ENCODE data around the gene TCTA. TPM values are rescaled to one million over a fixed set of nuclear protein-coding genes. Genes with fewer than 3 reads are reported as not detected.

Gene TCTA
- total RNA-seq, 4 donors from 2014 or later, result 24.6 to 52.9 (median 30.1) TPM

- TF ChIP-seq EP300 (IDR thresholded peaks at IDR 0.05) (no peak), POLR2A (IDR thresholded peaks at IDR 0.05) (no peak), CTCF (IDR thresholded peaks at IDR 0.05) (no peak)
- no peak for DNase-seq (ENCODE audit: low spot score in 2 of 2)
- Histone ChIP-seq H3K27me3 (no peaks in the 10 kb centered on the region), H3K9me3 (no peaks in the 10 kb centered on the region), H3K4me3 (no peak overlapping the region), H3K27ac (peak overlapping the region in 1 of 4 donors; percentile 43), H3K4me1 (peaks cover 3 to 57% (median 24%) of the 10 kb centered on the region in 4 donors), H3K36me3 (peaks cover 0 to 47% (median 4%) of the 10 kb centered on the region in 3 donors)
- 76 to 86% methylated on average over 2 of the region's 2 CpGs for WGBS, 2 donors
Measured at GRCh38 chr3:49414753-49415152, 2.5 kb downstream of the TCTA start.

GRCh38 chr3:49415931-49416601 lies 3.8 kb downstream of the TCTA start:
- H3K4me1 ChIP-seq, result peaks cover 3 to 47% (median 20%) of the 10 kb centered on the region in 4 donors
- H3K27ac ChIP-seq, result peak overlapping the region in 3 of 4 donors; percentile 36 to 49 (median 43)
- no peaks in the 10 kb centered on the region for H3K9me3 ChIP-seq
- DNase-seq (ENCODE audit: low spot score in 2 of 2), result no peak
- TF ChIP-seq CTCF (IDR thresholded peaks at IDR 0.05), result no peak
- no peak for TF ChIP-seq POLR2A (IDR thresholded peaks at IDR 0.05)
- no peak for TF ChIP-seq EP300 (IDR thresholded peaks at IDR 0.05)
- H3K27me3 ChIP-seq, result no peaks in the 10 kb centered on the region
- 28 to 29% methylated on average over 4 of the region's 4 CpGs for WGBS, 2 donors
- H3K4me3 ChIP-seq, result no peak overlapping the region
- peaks cover 0 to 55% (median 4%) of the 10 kb centered on the region in 3 donors for H3K36me3 ChIP-seq

- Histone ChIP-seq H3K27me3 (no peaks in the 10 kb centered on the region), H3K36me3 (peaks cover 0 to 55% (median 4%) of the 10 kb centered on the region in 3 donors), H3K9me3 (no peaks in the 10 kb centered on the region), H3K4me1 (peaks cover 3 to 55% (median 21%) of the 10 kb centered on the region in 4 donors), H3K27ac (peak overlapping the region in 2 of 4 donors; percentile 4 to 36), H3K4me3 (no peak overlapping the region)
- DNase-seq (ENCODE audit: low spot score in 2 of 2), result no peak
- WGBS, 2 donors, result 91 to 100% methylated on average over 1 to 2 of the region's 2 CpGs
- no peak for TF ChIP-seq CTCF (IDR thresholded peaks at IDR 0.05)
- no peak for TF ChIP-seq POLR2A (IDR thresholded peaks at IDR 0.05)
- no peak for TF ChIP-seq EP300 (IDR thresholded peaks at IDR 0.05)
Measured at GRCh38 chr3:49416867-49417266, 4.6 kb downstream of the TCTA start.

GRCh38 chr3:49417516-49418120 lies 5.4 kb downstream of the TCTA start:
- H3K9me3 ChIP-seq, result no peaks in the 10 kb centered on the region
- TF ChIP-seq CTCF (IDR thresholded peaks at IDR 0.05) (no peak), POLR2A (IDR thresholded peaks at IDR 0.05) (no peak), EP300 (IDR thresholded peaks at IDR 0.05) (no peak)
- H3K36me3 ChIP-seq, result peaks cover 0 to 55% (median 4%) of the 10 kb centered on the region in 3 donors
- peak overlapping the region in 2 of 4 donors; percentile 4 to 36 for H3K27ac ChIP-seq
- no peaks in the 10 kb centered on the region for H3K27me3 ChIP-seq
- H3K4me1 ChIP-seq, result peaks cover 3 to 61% (median 21%) of the 10 kb centered on the region in 4 donors
- no peak overlapping the region for H3K4me3 ChIP-seq
- WGBS, 2 donors, result 86 to 90% methylated on average over 12 to 13 of the region's 13 CpGs
- no peak for DNase-seq (ENCODE audit: low spot score in 2 of 2)

- peak overlapping the region in 3 of 4 donors; percentile 11 to 54 (median 32) for H3K27ac ChIP-seq
- H3K4me1 ChIP-seq, result peaks cover 0 to 26% (median 2%) of the 10 kb centered on the region in 4 donors
- H3K9me3 ChIP-seq, result no peaks in the 10 kb centered on the region
- TF ChIP-seq EP300 (IDR thresholded peaks at IDR 0.05), result no peak
- no peak for TF ChIP-seq POLR2A (IDR thresholded peaks at IDR 0.05)
- DNase-seq (ENCODE audit: low spot score in 2 of 2), result no peak
- no peaks in the 10 kb centered on the region for H3K27me3 ChIP-seq
- H3K36me3 ChIP-seq, result peaks cover 0 to 64% (median 4%) of the 10 kb centered on the region in 3 donors
- H3K4me3 ChIP-seq, result peak overlapping the region; percentile 14 to 41 (median 32)
- 25 to 45% methylated on average over 14 of the region's 14 CpGs for WGBS, 2 donors
Measured at GRCh38 chr3:49421890-49422378, 9.7 kb downstream of the TCTA start.

All from tibial nerve (tissue), 4 donors.